EH (cell line): ENCODE results near the gene SKI.

ENCODE experiments used
- DNase-seq: peaks from one replicate; pipeline ENCODE4 v3.0.0-alpha.2; 2015; ENCODE audit warnings: low read depth

Gene SKI

GRCh38 chr1:2209400-2210083 is 18.6 kb upstream of the SKI start:
- no peak for DNase-seq

GRCh38 chr1:2210084-2210653 is 17.9 kb upstream of the SKI start:
- DNase-seq: no peak

GRCh38 chr1:2210786-2211185 is 17.3 kb upstream of the SKI start:
- no peak for DNase-seq

GRCh38 chr1:2212274-2212531 is 15.9 kb upstream of the SKI start:
- no peak for DNase-seq

GRCh38 chr1:2212532-2213491 is 15.3 kb upstream of the SKI start:
- peak; percentile 99 for DNase-seq

- peak; percentile 88 for DNase-seq
Measured at GRCh38 chr1:2213576-2214505, 14.3 kb upstream of the SKI start.

- no peak for DNase-seq
Measured at GRCh38 chr1:2214541-2215241, 13.4 kb upstream of the SKI start.

GRCh38 chr1:2215329-2215728 is 12.8 kb upstream of the SKI start:
- DNase-seq: no peak

GRCh38 chr1:2215909-2216766 is 12.0 kb upstream of the SKI start:
- no peak for DNase-seq

- DNase-seq: no peak
Measured at GRCh38 chr1:2216767-2217058, 11.4 kb upstream of the SKI start.

GRCh38 chr1:2221271-2221670 is 6.8 kb upstream of the SKI start:
- no peak for DNase-seq

GRCh38 chr1:2224170-2224584 is 3.9 kb upstream of the SKI start:
- no peak for DNase-seq

GRCh38 chr1:2224631-2225428 is 3.3 kb upstream of the SKI start:
- DNase-seq: peak; percentile 19

- no peak for DNase-seq
Measured at GRCh38 chr1:2226525-2227345, 1.4 kb upstream of the SKI start.

GRCh38 chr1:2227346-2228156 is 568 bp upstream of the SKI start:
- peak; percentile 97 for DNase-seq

- no peak for DNase-seq
Measured at GRCh38 chr1:2228694-2229036, 546 bp downstream of the SKI start.

- peak; percentile 60 for DNase-seq
Measured at GRCh38 chr1:2229037-2229864, 1.1 kb downstream of the SKI start.
